H9 (cell line): ENCODE data around the gene FOXJ3. TPM values are rescaled to one million over a fixed set of nuclear protein-coding genes. Genes with fewer than 3 reads are reported as not detected.

Experiments used
- DNase-seq: peaks from one replicate; pipeline ENCODE4 v3.0.0-alpha.2; 2017
- H2AFZ ChIP-seq: one replicate; pipeline ENCODE4 v1.6.1; 2013; ENCODE audit warnings: mild to moderate bottlenecking, low read length, control low read depth, moderate library complexity
- H2AK5ac ChIP-seq: 2 replicates; pipeline ENCODE4 v1.6.1; 2013; ENCODE audit warnings: low read length, control low read depth, mixed read lengths; ENCODE audit not compliant: insufficient read length
- H2BK120ac ChIP-seq: one replicate; pipeline ENCODE4 v1.6.1; 2013; ENCODE audit warnings: low read depth, mild to moderate bottlenecking, low read length, control low read depth, inconsistent platforms; ENCODE audit not compliant: poor library complexity, severe bottlenecking
- H2BK12ac ChIP-seq: 2 replicates; pipeline ENCODE4 v1.6.1; 2013; ENCODE audit warnings: low read length, control low read depth, mixed read lengths, low read depth; ENCODE audit not compliant: insufficient read length
- H2BK15ac ChIP-seq: 2 replicates; pipeline ENCODE4 v1.6.1; 2013; ENCODE audit warnings: low read depth, low read length, control low read depth
- H2BK20ac ChIP-seq: one replicate; pipeline ENCODE4 v1.6.1; 2013; ENCODE audit warnings: low read depth, mild to moderate bottlenecking, low read length, control low read depth, inconsistent platforms; ENCODE audit not compliant: poor library complexity, severe bottlenecking
- H2BK5ac ChIP-seq: 2 replicates; pipeline ENCODE4 v1.6.1; 2013; ENCODE audit warnings: low read length, control low read depth, mixed read lengths; ENCODE audit not compliant: insufficient read length
- H3K14ac ChIP-seq: 2 replicates; pipeline ENCODE4 v1.6.1; 2013; ENCODE audit warnings: low read length, control low read depth; ENCODE audit not compliant: insufficient read depth
- H3K18ac ChIP-seq: 2 replicates; pipeline ENCODE4 v1.6.1; 2013; ENCODE audit warnings: low read depth, mild to moderate bottlenecking, mixed read lengths, low read length, control low read depth; ENCODE audit not compliant: insufficient read length
- H3K23ac ChIP-seq: 2 replicates; pipeline ENCODE4 v1.6.1; 2013; ENCODE audit warnings: low read length, control low read depth, mixed read lengths, low read depth; ENCODE audit not compliant: insufficient read length
- H3K23me2 ChIP-seq: 2 replicates; pipeline ENCODE4 v1.6.1; 2013; ENCODE audit warnings: low read depth, mild to moderate bottlenecking, mixed read lengths, low read length, control low read depth; ENCODE audit not compliant: insufficient read length, poor library complexity, severe bottlenecking
- H3K27ac ChIP-seq: 2 replicates; pipeline ENCODE4 v1.5.1; 2013; ENCODE audit warnings: low read length, control low read depth, mixed read lengths, low read depth; ENCODE audit not compliant: insufficient read length
- H3K27me3 ChIP-seq: 2 replicates; pipeline ENCODE4 v1.6.1; 2013; ENCODE audit warnings: low read length, control low read depth, inconsistent platforms; ENCODE audit not compliant: insufficient read depth
- H3K4ac ChIP-seq: 2 replicates; pipeline ENCODE4 v1.6.1; 2013; ENCODE audit warnings: low read depth, mild to moderate bottlenecking, control low read depth, inconsistent platforms, low read length, moderate library complexity
- H3K4me1 ChIP-seq: 2 replicates; pipeline ENCODE4 v1.6.1; 2013; ENCODE audit warnings: low read length, control low read depth, inconsistent platforms; ENCODE audit not compliant: insufficient read depth
- H3K4me2 ChIP-seq: 2 replicates; pipeline ENCODE4 v1.6.1; 2013; ENCODE audit warnings: low read length, control low read depth, mixed read lengths; ENCODE audit not compliant: insufficient read length, insufficient read depth
- H3K56ac ChIP-seq: 2 replicates; pipeline ENCODE4 v1.6.1; 2013; ENCODE audit warnings: low read depth, mild to moderate bottlenecking, mixed read lengths, low read length, control low read depth; ENCODE audit not compliant: insufficient read length
- H3K79me1 ChIP-seq: 2 replicates; pipeline ENCODE4 v1.6.1; 2013; ENCODE audit warnings: low read depth, mild to moderate bottlenecking, moderate library complexity, low read length, control low read depth, inconsistent platforms; ENCODE audit not compliant: insufficient read depth, poor library complexity, severe bottlenecking
- H3K79me2 ChIP-seq: 2 replicates; pipeline ENCODE4 v1.6.1; 2013; ENCODE audit warnings: low read length, control low read depth, inconsistent platforms; ENCODE audit not compliant: insufficient read depth
- H3K9ac ChIP-seq: 2 replicates; pipeline ENCODE4 v1.6.1; 2013; ENCODE audit warnings: low read length, control low read depth, mixed read lengths; ENCODE audit not compliant: insufficient read length; ENCODE audit errors: extremely low read depth
- H3K9me3 ChIP-seq: one replicate; pipeline ENCODE4 v1.6.1; 2013; ENCODE audit warnings: low read depth, low read length, inconsistent platforms; ENCODE audit not compliant: control insufficient read depth
- H3T11ph ChIP-seq: one replicate; pipeline ENCODE4 v1.6.1; 2013; ENCODE audit warnings: mild to moderate bottlenecking, low read length, control low read depth, inconsistent platforms
- H4K20me1 ChIP-seq: one replicate; pipeline ENCODE4 v1.6.1; 2013; ENCODE audit not compliant: control insufficient read depth, insufficient read length, insufficient read depth
- H4K5ac ChIP-seq: 2 replicates; pipeline ENCODE4 v1.6.1; 2013; ENCODE audit warnings: low read depth, mild to moderate bottlenecking, mixed read lengths, low read length, control low read depth; ENCODE audit not compliant: insufficient read length
- H4K8ac ChIP-seq: replicated peaks from 2 replicates; pipeline ENCODE4 v1.6.1; 2013; ENCODE audit warnings: low read length, control low read depth, mixed read lengths, low read depth; ENCODE audit not compliant: insufficient read length
- H4K91ac ChIP-seq: 2 replicates; pipeline ENCODE4 v1.6.1; 2013; ENCODE audit warnings: low read depth, mild to moderate bottlenecking, moderate library complexity, mixed read lengths, low read length, control low read depth; ENCODE audit not compliant: insufficient read length
- H3K27ac Mint-ChIP-seq, 3 experiments: 2 replicates in 2 of 3; 3 replicates in 1 of 3; pipeline ENCODE4 v1.8.0; 2020 to 2021; ENCODE audit warnings: mixed read lengths in 3 of 3, mild to moderate bottlenecking in 1 of 3, moderate library complexity in 1 of 3
- H3K27me3 Mint-ChIP-seq: 2 replicates; pipeline ENCODE4 v1.8.0; 2021; ENCODE audit warnings: low read depth, mild to moderate bottlenecking, moderate library complexity, mixed read lengths
- H3K36me3 Mint-ChIP-seq, 3 experiments: 2 replicates in 2 of 3; 3 replicates in 1 of 3; pipeline ENCODE4 v1.8.0; 2020 to 2021; ENCODE audit warnings: low read depth in 3 of 3, mixed read lengths in 3 of 3; ENCODE audit not compliant: insufficient read depth in 1 of 3
- H3K4me1 Mint-ChIP-seq, 2 experiments: 2 replicates each; pipeline ENCODE4 v1.8.0; 2020; ENCODE audit warnings: mixed read lengths in 2 of 2
- H3K4me3 Mint-ChIP-seq, 2 experiments: 2 replicates in 1 of 2; 3 replicates in 1 of 2; pipeline ENCODE4 v1.8.0; 2020 to 2021; ENCODE audit warnings: mild to moderate bottlenecking in 2 of 2, mixed read lengths in 2 of 2, moderate library complexity in 1 of 2
- H3K9me3 Mint-ChIP-seq, 2 experiments: 2 replicates in 1 of 2; 3 replicates in 1 of 2; pipeline ENCODE4 v1.8.0; 2020; ENCODE audit warnings: mild to moderate bottlenecking in 2 of 2, mixed read lengths in 2 of 2, moderate library complexity in 1 of 2
- WGBS: extraction: QIAGEN DNeasy Blood & Tissue Kit; methylation state at CpG from one replicate; pipeline ENCODE4 v1.1.7; 2013; ENCODE audit warnings: missing lambda C conversion rate, low lambda C conversion rate, mixed read lengths; ENCODE audit not compliant: insufficient read length; ENCODE audit errors: extremely low coverage; 5-methylcytosine and 5-hydroxymethylcytosine counted together
- total RNA-seq: library from RNA; stranded (reverse); gene quantifications from 2 replicates; pipeline ENCODE4 v1.2.1, GENCODE V29; 2021
- TF ChIP-seq, protein P1 (sequence below): fragments of 200-600 bp; sonication (generic); conservative IDR thresholded peaks from 3 replicates; pipeline ENCODE4 v1.8.0; 2021; ENCODE audit warnings: antibody characterized with exemption, mild to moderate bottlenecking

FOXJ3 gene
- total RNA-seq, 1 experiment from 2014 or later = 49.9 TPM

GRCh38 chr1:42259059-42259738 is 75.8 kb downstream of the FOXJ3 start:
- Histone ChIP-seq H3K4me2 (no peak overlapping the region), H4K5ac (no peak overlapping the region), H4K8ac (no peak overlapping the region), H3T11ph (no peak overlapping the region), H4K91ac (no peak overlapping the region), H4K20me1 (no peaks in the 10 kb centered on the region), H3K18ac (no peak overlapping the region), H3K27me3 (no peaks in the 10 kb centered on the region), H3K4me1 (no peaks in the 10 kb centered on the region), H3K56ac (no peak overlapping the region), H3K4ac (no peak overlapping the region), H2BK120ac (no peak overlapping the region), H3K79me2 (peaks cover 13% of the 10 kb centered on the region; the same call in 1 of the 2 replicates), H2AFZ (no peak overlapping the region), H2BK20ac (no peak overlapping the region), H3K9me3 (no peaks in the 10 kb centered on the region), H2BK5ac (no peak overlapping the region), H3K23me2 (no peaks in the 10 kb centered on the region), H3K23ac (no peak overlapping the region), H2BK12ac (no peak overlapping the region), H2AK5ac (no peak overlapping the region), H3K14ac (no peak overlapping the region), H2BK15ac (no peak overlapping the region), H3K9ac (no peak overlapping the region), H3K79me1 (no peaks in the 10 kb centered on the region), H3K27ac (no peak overlapping the region)
- Mint-ChIP-seq H3K27me3 (no peaks in the 10 kb centered on the region), H3K9me3 (peaks cover 0 to 5% of the 10 kb centered on the region in 2 experiments; a peak in 1 of 5 replicates), H3K4me1 (no peaks in the 10 kb centered on the region; a peak in 1 of 4 replicates), H3K4me3 (no peak overlapping the region), H3K36me3 (peaks cover 11 to 15% (median 14%) of the 10 kb centered on the region in 3 experiments), H3K27ac (peak overlapping the region in 1 of 3 experiments; percentile 39; a peak in 1 of 7 replicates)
- WGBS = no CpG with 5 or more reads among the region's 4 CpGs
- DNase-seq = no peak
- TF ChIP-seq, protein P1, sequence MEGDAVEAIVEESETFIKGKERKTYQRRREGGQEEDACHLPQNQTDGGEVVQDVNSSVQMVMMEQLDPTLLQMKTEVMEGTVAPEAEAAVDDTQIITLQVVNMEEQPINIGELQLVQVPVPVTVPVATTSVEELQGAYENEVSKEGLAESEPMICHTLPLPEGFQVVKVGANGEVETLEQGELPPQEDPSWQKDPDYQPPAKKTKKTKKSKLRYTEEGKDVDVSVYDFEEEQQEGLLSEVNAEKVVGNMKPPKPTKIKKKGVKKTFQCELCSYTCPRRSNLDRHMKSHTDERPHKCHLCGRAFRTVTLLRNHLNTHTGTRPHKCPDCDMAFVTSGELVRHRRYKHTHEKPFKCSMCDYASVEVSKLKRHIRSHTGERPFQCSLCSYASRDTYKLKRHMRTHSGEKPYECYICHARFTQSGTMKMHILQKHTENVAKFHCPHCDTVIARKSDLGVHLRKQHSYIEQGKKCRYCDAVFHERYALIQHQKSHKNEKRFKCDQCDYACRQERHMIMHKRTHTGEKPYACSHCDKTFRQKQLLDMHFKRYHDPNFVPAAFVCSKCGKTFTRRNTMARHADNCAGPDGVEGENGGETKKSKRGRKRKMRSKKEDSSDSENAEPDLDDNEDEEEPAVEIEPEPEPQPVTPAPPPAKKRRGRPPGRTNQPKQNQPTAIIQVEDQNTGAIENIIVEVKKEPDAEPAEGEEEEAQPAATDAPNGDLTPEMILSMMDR = no peak
